Medulla oblongata (tissue), 1 donor: ENCODE data around the gene PMEPA1.

Source experiments
- DNase-seq: peaks from one replicate; pipeline ENCODE4 v3.0.0-alpha.2; 2015; ENCODE audit errors: extremely low spot score

Gene PMEPA1

GRCh38 chr20:57661746-57662455, 47.9 kb downstream of the PMEPA1 start:
- no peak for DNase-seq

GRCh38 chr20:57660922-57661745, 48.7 kb downstream of the PMEPA1 start:
- DNase-seq = peak; percentile 41

GRCh38 chr20:57660181-57660921, 49.5 kb downstream of the PMEPA1 start:
- DNase-seq = no peak

GRCh38 chr20:57659517-57660180, 50.2 kb downstream of the PMEPA1 start:
- DNase-seq = no peak

- DNase-seq = no peak
Measured at GRCh38 chr20:57658833-57659516, 50.8 kb downstream of the PMEPA1 start.

- no peak for DNase-seq
Measured at GRCh38 chr20:57658447-57658832, 51.4 kb downstream of the PMEPA1 start.

GRCh38 chr20:57657535-57658446, 52.0 kb downstream of the PMEPA1 start:
- peak; percentile 26 for DNase-seq

GRCh38 chr20:57656821-57657534, 52.8 kb downstream of the PMEPA1 start:
- DNase-seq = no peak

GRCh38 chr20:57656252-57656820, 53.5 kb downstream of the PMEPA1 start:
- DNase-seq = no peak

GRCh38 chr20:57655809-57656155, 54.0 kb downstream of the PMEPA1 start:
- DNase-seq = no peak

- DNase-seq = no peak
Measured at GRCh38 chr20:57654998-57655808, 54.6 kb downstream of the PMEPA1 start.

GRCh38 chr20:57654363-57654997, 55.3 kb downstream of the PMEPA1 start:
- peak; percentile 69 for DNase-seq

GRCh38 chr20:57653910-57654309, 55.9 kb downstream of the PMEPA1 start:
- DNase-seq = no peak

GRCh38 chr20:57653546-57653900, 56.3 kb downstream of the PMEPA1 start:
- no peak for DNase-seq

- no peak for DNase-seq
Measured at GRCh38 chr20:57652606-57653545, 56.9 kb downstream of the PMEPA1 start.

GRCh38 chr20:57651881-57652605, 57.8 kb downstream of the PMEPA1 start:
- DNase-seq = no peak
